ENCODE data around the gene FERMT3. TPM values are rescaled to one million over a fixed set of nuclear protein-coding genes. Genes with fewer than 3 reads are reported as not detected.
A peak's percentile ranks its signal among the peaks of the same experiment; 100 is the strongest.

Gene FERMT3
- total RNA-seq, 5 donors from 2014 or later (not counting 1 experiment from before 2014, with no cell fraction given): 115 to 184 (median 161) TPM

GRCh38 chr11:64207256-64208085 is 950 bp downstream of the FERMT3 start:
- WGBS (ENCODE audit: insufficient coverage): 0% methylated on average over 18 of the region's 30 CpGs
- Histone ChIP-seq H3K4me1 (ENCODE audit: control insufficient read depth in 1 of 2, extremely low read depth in 1 of 2, insufficient read depth in 2 of 2, low read length in 2 of 2) (peaks cover 14 to 63% of the 10 kb centered on the region in 2 experiments), H3K27ac (ENCODE audit: low read length) (peak overlapping the region; percentile 60), H3K4me3 (ENCODE audit: control insufficient read depth in 1 of 2, extremely low read depth in 1 of 2, low read length in 1 of 2) (peak overlapping the region; percentile 87 to 100), H3K36me3 (ENCODE audit: control insufficient read depth in 2 of 2, extremely low read depth in 1 of 2, insufficient read depth in 1 of 2, low read length in 1 of 2) (peaks cover 22 to 59% of the 10 kb centered on the region in 2 donors), H3K9me3 (no peaks in the 10 kb centered on the region), H3K27me3 (replicated peaks in 1 of 2; ENCODE audit: control insufficient read depth in 2 of 2, extremely low read depth in 1 of 2, insufficient read depth in 2 of 2, low read length in 1 of 2) (no peaks in the 10 kb centered on the region)
- H3K4me1 Mint-ChIP-seq: peaks cover 40 to 58% (median 57%) of the 10 kb centered on the region in 3 donors
- H3K4me3 Mint-ChIP-seq: peak overlapping the region; percentile 90 to 92 (median 91)
- H3K9me3 Mint-ChIP-seq: no peaks in the 10 kb centered on the region
- peak overlapping the region; percentile 95 for H3K27ac Mint-ChIP-seq
- H3K36me3 Mint-ChIP-seq: peaks cover 17% of the 10 kb centered on the region
- POLR2A ChIA-PET: interaction anchor here (0.5 to 0.6 kb wide), 4 partner anchors 60 to 161 kb away, joined by 3 to 9 read pairs (median 4); no protein-coding TSS in a partner anchor
- DNase-seq (peak; percentile 58 to 83 (median 72)), ATAC-seq (replicated peaks in 1 of 4) (peak; percentile 70 to 76 (median 72))
- CTCF ChIA-PET: interaction anchor here (0.5 to 4.8 kb wide), 12 partner anchors 11 to 591 kb away, joined by 3 to 122 read pairs (median 4); partner anchors contain the start of genes NUDT22 (in 2 of the 2), CATSPERZ (in 1 of the 2), ESRRA (in 1 of the 2) and PRDX5 (in 1 of the 2)
- no peaks in the 10 kb centered on the region for H3K27me3 Mint-ChIP-seq

- H3K4me1 Mint-ChIP-seq: peaks cover 41 to 60% (median 60%) of the 10 kb centered on the region in 3 donors
- Histone ChIP-seq H3K4me3 (ENCODE audit: control insufficient read depth in 1 of 2, extremely low read depth in 1 of 2, low read length in 1 of 2) (peak overlapping the region; percentile 87 to 100), H3K9me3 (no peaks in the 10 kb centered on the region), H3K27ac (ENCODE audit: low read length) (peak overlapping the region; percentile 60), H3K4me1 (ENCODE audit: control insufficient read depth in 1 of 2, extremely low read depth in 1 of 2, insufficient read depth in 2 of 2, low read length in 2 of 2) (peaks cover 14 to 63% of the 10 kb centered on the region in 2 experiments), H3K36me3 (ENCODE audit: control insufficient read depth in 2 of 2, extremely low read depth in 1 of 2, insufficient read depth in 1 of 2, low read length in 1 of 2) (peaks cover 23 to 53% of the 10 kb centered on the region in 2 donors), H3K27me3 (replicated peaks in 1 of 2; ENCODE audit: control insufficient read depth in 2 of 2, extremely low read depth in 1 of 2, insufficient read depth in 2 of 2, low read length in 1 of 2) (no peaks in the 10 kb centered on the region)
- ChIA-PET CTCF (interaction anchor here (0.5 to 4.8 kb wide), 6 partner anchors 17 to 590 kb away, joined by 3 to 122 read pairs (median 6); partner anchors contain the start of genes CATSPERZ (in 1 of the 2), ESRRA (in 1 of the 2), NUDT22 (in 1 of the 2) and TRPT1 (in 1 of the 2)), POLR2A (interaction anchor here in 1 of 2 donors (0.5 to 0.6 kb wide), 2 partner anchors 59 to 75 kb away, joined by 3 to 4 read pairs; no protein-coding TSS in a partner anchor)
- H3K4me3 Mint-ChIP-seq: peak overlapping the region; percentile 90 to 92 (median 91)
- DNase-seq: no peak
- WGBS (ENCODE audit: insufficient coverage): 46% methylated on average over 17 of the region's 23 CpGs
- H3K36me3 Mint-ChIP-seq: peaks cover 17% of the 10 kb centered on the region
- no peaks in the 10 kb centered on the region for H3K27me3 Mint-ChIP-seq
- H3K27ac Mint-ChIP-seq: peak overlapping the region; percentile 95
- H3K9me3 Mint-ChIP-seq: no peaks in the 10 kb centered on the region
- ATAC-seq (replicated peaks in 1 of 4): peak in 1 of 4 experiments; percentile 1
These were observed 1.7 kb downstream of the FERMT3 start for GRCh38 chr11:64208086-64208795.

DNA sequence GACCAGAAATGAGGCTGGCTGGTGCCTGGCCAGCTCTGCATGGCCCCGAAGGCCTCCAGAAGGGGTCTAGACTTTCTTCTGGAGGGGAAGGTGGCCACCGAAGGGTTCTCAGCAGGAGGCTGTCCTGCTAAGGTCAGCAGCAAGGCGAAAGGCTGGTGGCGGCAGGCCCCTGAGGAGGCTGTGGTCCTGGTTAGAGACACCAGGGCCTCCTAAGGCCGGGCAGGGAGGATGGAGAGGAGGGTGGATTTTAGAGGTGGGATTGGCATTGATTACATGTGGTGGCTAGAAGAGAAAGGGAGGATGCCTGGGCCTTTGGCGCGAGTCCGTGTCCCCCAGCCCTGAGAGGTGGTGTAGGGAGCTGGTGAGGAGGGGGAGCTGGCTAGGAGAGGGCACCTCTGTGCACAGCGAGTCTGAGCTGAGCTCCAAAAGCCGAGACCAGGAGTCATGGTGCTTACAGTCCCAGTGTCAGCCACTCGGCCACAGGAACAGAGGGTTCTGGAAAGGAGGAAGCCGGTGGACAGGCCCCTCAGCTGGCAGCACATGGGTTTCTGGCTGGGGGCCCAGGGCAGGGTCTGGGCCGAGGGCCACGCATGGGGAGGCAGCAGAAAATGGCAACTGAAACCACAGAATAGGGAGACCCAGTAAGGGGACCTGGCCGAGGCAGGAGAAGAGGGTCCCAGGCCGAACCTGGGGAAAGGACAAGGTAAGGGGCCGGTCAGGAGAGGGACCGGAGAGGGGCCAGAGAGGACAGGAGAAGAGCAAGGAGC is 2.5 kb downstream of the FERMT3 start:
- no peaks in the 10 kb centered on the region for H3K27me3 Mint-ChIP-seq
- DNase-seq: no peak
- WGBS (ENCODE audit: insufficient coverage): 93% methylated on average over 18 of the region's 18 CpGs
- H3K9me3 Mint-ChIP-seq: no peaks in the 10 kb centered on the region
- H3K4me3 ChIP-seq (ENCODE audit: control insufficient read depth in 1 of 2, extremely low read depth in 1 of 2, low read length in 1 of 2): no peak overlapping the region
- peaks cover 40 to 60% (median 58%) of the 10 kb centered on the region in 3 donors for H3K4me1 Mint-ChIP-seq
- peaks cover 14 to 60% of the 10 kb centered on the region in 2 experiments for H3K4me1 ChIP-seq (ENCODE audit: control insufficient read depth in 1 of 2, extremely low read depth in 1 of 2, insufficient read depth in 2 of 2, low read length in 2 of 2)
- ChIA-PET CTCF (interaction anchor here in 1 of 2 donors (2.0 kb wide), 1 partner anchor 96 kb away, joined by 8 read pairs; no protein-coding TSS in a partner anchor), POLR2A (no interaction called here)
- no peaks in the 10 kb centered on the region for H3K27me3 ChIP-seq (replicated peaks in 1 of 2; ENCODE audit: control insufficient read depth in 2 of 2, extremely low read depth in 1 of 2, insufficient read depth in 2 of 2, low read length in 1 of 2)
- H3K9me3 ChIP-seq: no peaks in the 10 kb centered on the region
- no peak for ATAC-seq (replicated peaks in 1 of 4)
- peaks cover 17% of the 10 kb centered on the region for H3K36me3 Mint-ChIP-seq
- peak overlapping the region in 2 of 3 donors; percentile 44 to 91 for H3K4me3 Mint-ChIP-seq
- H3K36me3 ChIP-seq (ENCODE audit: control insufficient read depth in 2 of 2, extremely low read depth in 1 of 2, insufficient read depth in 1 of 2, low read length in 1 of 2): peaks cover 25 to 46% of the 10 kb centered on the region in 2 donors
- peak overlapping the region; percentile 60 for H3K27ac ChIP-seq (ENCODE audit: low read length)
- H3K27ac Mint-ChIP-seq: peak overlapping the region; percentile 95

- no peaks in the 10 kb centered on the region for H3K27me3 ChIP-seq (replicated peaks in 1 of 2; ENCODE audit: control insufficient read depth in 2 of 2, extremely low read depth in 1 of 2, insufficient read depth in 2 of 2, low read length in 1 of 2)
- no peak overlapping the region for H3K4me3 ChIP-seq (ENCODE audit: control insufficient read depth in 1 of 2, extremely low read depth in 1 of 2, low read length in 1 of 2)
- DNase-seq: no peak
- no peak overlapping the region for H3K27ac ChIP-seq (ENCODE audit: low read length)
- peak overlapping the region in 1 of 2 donors; percentile 95 for H3K27ac Mint-ChIP-seq
- CTCF ChIA-PET: no interaction called here
- H3K4me3 Mint-ChIP-seq: peak overlapping the region in 1 of 3 donors; percentile 91
- peaks cover 25 to 41% of the 10 kb centered on the region in 2 donors for H3K36me3 ChIP-seq (ENCODE audit: control insufficient read depth in 2 of 2, extremely low read depth in 1 of 2, insufficient read depth in 1 of 2, low read length in 1 of 2)
- peaks cover 35 to 56% (median 53%) of the 10 kb centered on the region in 3 donors for H3K4me1 Mint-ChIP-seq
- no peaks in the 10 kb centered on the region for H3K27me3 Mint-ChIP-seq
- 88% methylated on average over 6 of the region's 8 CpGs for WGBS (ENCODE audit: insufficient coverage)
- no peaks in the 10 kb centered on the region for H3K9me3 Mint-ChIP-seq
- POLR2A ChIA-PET: no interaction called here
- H3K4me1 ChIP-seq (ENCODE audit: control insufficient read depth in 1 of 2, extremely low read depth in 1 of 2, insufficient read depth in 2 of 2, low read length in 2 of 2): peaks cover 11 to 55% of the 10 kb centered on the region in 2 experiments
- H3K36me3 Mint-ChIP-seq: peaks cover 14% of the 10 kb centered on the region
- no peak for ATAC-seq (replicated peaks in 1 of 4)
- no peaks in the 10 kb centered on the region for H3K9me3 ChIP-seq
These were observed 3.0 kb downstream of the FERMT3 start for GRCh38 chr11:64209563-64209843.

DNA sequence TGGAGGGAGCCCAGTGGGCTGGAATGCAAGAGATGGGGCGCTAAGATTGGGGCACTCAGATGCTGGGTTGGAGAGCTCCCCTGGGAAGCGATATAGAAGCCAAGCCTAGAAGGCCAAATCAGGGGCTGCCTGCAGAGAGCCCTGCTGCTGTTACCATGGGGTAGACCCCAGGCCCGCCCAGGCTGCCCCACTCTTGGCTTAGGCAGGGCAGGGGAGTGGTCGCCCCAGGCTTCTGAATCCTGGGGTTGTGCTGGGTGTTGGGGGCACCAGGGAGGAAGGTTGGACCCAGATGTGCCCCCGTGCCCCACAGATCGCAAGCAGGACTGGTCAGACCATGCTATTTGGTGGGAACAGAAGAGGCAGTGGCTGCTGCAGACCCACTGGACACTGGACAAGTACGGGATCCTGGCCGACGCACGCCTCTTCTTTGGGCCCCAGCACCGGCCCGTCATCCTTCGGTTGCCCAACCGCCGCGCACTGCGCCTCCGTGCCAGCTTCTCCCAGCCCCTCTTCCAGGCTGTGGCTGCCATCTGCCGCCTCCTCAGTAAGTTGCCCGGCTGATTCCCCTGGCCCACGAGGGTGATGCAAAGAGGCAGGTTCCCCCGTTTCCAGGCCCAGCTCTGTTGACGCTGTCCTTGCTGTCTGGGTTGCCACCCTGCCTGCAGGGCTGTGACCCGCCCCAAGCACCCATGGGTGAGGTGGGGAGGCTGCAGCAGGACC is 3.9 kb downstream of the FERMT3 start:
- no peaks in the 10 kb centered on the region for H3K27me3 ChIP-seq (replicated peaks in 1 of 2; ENCODE audit: control insufficient read depth in 2 of 2, extremely low read depth in 1 of 2, insufficient read depth in 2 of 2, low read length in 1 of 2)
- H3K4me1 ChIP-seq (ENCODE audit: control insufficient read depth in 1 of 2, extremely low read depth in 1 of 2, insufficient read depth in 2 of 2, low read length in 2 of 2): peaks cover 9 to 45% of the 10 kb centered on the region in 2 experiments
- H3K9me3 ChIP-seq: no peaks in the 10 kb centered on the region
- no peak for ATAC-seq (replicated peaks in 1 of 4)
- peaks cover 29 to 51% (median 51%) of the 10 kb centered on the region in 3 donors for H3K4me1 Mint-ChIP-seq
- no peak overlapping the region for H3K4me3 Mint-ChIP-seq
- no peak for DNase-seq
- H3K9me3 Mint-ChIP-seq: no peaks in the 10 kb centered on the region
- POLR2A ChIA-PET: interaction anchor here in 1 of 2 donors (0.6 kb wide), 2 partner anchors 8 to 13 kb away, joined by 3 to 6 read pairs; no protein-coding TSS in a partner anchor
- WGBS (ENCODE audit: insufficient coverage): 93% methylated on average over 24 of the region's 24 CpGs
- no peak overlapping the region for H3K4me3 ChIP-seq (ENCODE audit: control insufficient read depth in 1 of 2, extremely low read depth in 1 of 2, low read length in 1 of 2)
- H3K27ac Mint-ChIP-seq: peak overlapping the region in 1 of 2 donors; percentile 1
- H3K36me3 ChIP-seq (ENCODE audit: control insufficient read depth in 2 of 2, extremely low read depth in 1 of 2, insufficient read depth in 1 of 2, low read length in 1 of 2): peaks cover 25 to 46% of the 10 kb centered on the region in 2 donors
- H3K27ac ChIP-seq (ENCODE audit: low read length): no peak overlapping the region
- H3K27me3 Mint-ChIP-seq: no peaks in the 10 kb centered on the region
- H3K36me3 Mint-ChIP-seq: peaks cover 17% of the 10 kb centered on the region
- CTCF ChIA-PET: interaction anchor here (0.6 kb wide), 2 partner anchors 101 to 147 kb away, joined by 4 to 5 read pairs; no protein-coding TSS in a partner anchor

Measured in T-cell (primary cell).